Sigmoid colon (tissue), 7 donors: ENCODE measurements around the gene GAST. TPM values are rescaled to one million over a fixed set of nuclear protein-coding genes. Genes with fewer than 3 reads are reported as not detected.
A peak's percentile ranks its signal among the peaks of the same experiment; 100 is the strongest.

Experiments used
- DNase-seq: peaks from one replicate; pipeline ENCODE4 v3.0.0-alpha.2; 2019
- H3K27ac ChIP-seq, 4 donors: fragments of 200-600 bp; sonication (generic); one replicate each; pipeline ENCODE4 v1.5.1; 2016 to 2019; ENCODE audit warnings: mild to moderate bottlenecking in 1 of 4
- H3K27me3 ChIP-seq, 3 donors: fragments of 200-600 bp; sonication (generic); one replicate each; pipeline ENCODE4 v1.5.1; 2019; ENCODE audit warnings: mild to moderate bottlenecking in 1 of 3
- H3K36me3 ChIP-seq, 4 donors: fragments of 200-600 bp; sonication (generic); one replicate each; pipeline ENCODE4 v1.5.1; 2016 to 2019
- H3K4me1 ChIP-seq, 4 donors: fragments of 200-600 bp; sonication (generic); one replicate each; pipeline ENCODE4 v1.5.1; 2017 to 2019
- H3K4me3 ChIP-seq, 4 donors: fragments of 200-600 bp; sonication (generic); one replicate each; pipeline ENCODE4 v1.5.1; 2017 to 2019; ENCODE audit warnings: mild to moderate bottlenecking in 2 of 4, moderate library complexity in 1 of 4
- H3K9me3 ChIP-seq, 4 donors: fragments of 200-600 bp in 3 of 4; sonication (generic) in 3 of 4; one replicate each; pipeline versions ENCODE4 v1.5.1 to v1.6.1; 2013 to 2019
- EP300 ChIP-seq, 4 donors: sonication (generic); formaldehyde crosslinking; IDR thresholded peaks; one replicate each; pipeline ENCODE4 v1.6.1; 2017; ENCODE audit warnings: antibody characterized with exemption in 4 of 4
- POLR2A ChIP-seq, 2 donors: fragments of 450-650 bp; IDR thresholded peaks; one replicate each; pipeline ENCODE4 v1.6.1; 2016; ENCODE audit warnings: antibody characterized with exemption in 2 of 2, mild to moderate bottlenecking in 2 of 2, moderate library complexity in 2 of 2
- POLR2AphosphoS5 ChIP-seq, 4 donors: sonication (generic); formaldehyde crosslinking; IDR thresholded peaks; one replicate each; pipeline ENCODE4 v1.6.1; 2017; ENCODE audit warnings: antibody characterized with exemption in 4 of 4
- WGBS, 2 donors: extraction: QIAGEN DNeasy Blood & Tissue Kit; methylation state at CpG; one replicate each; pipeline ENCODE4 v1.1.7; 2013; 5-methylcytosine and 5-hydroxymethylcytosine counted together
- intact Hi-C: fragments of 100-400 bp; cut with DNase I; formaldehyde crosslinking; loops from one replicate; pipeline ENCODE4 v1.15.1; 2023
- polyA plus RNA-seq, 3 donors: library from polyadenylated mRNA; stranded (reverse); fragments of 200-250 nt; gene quantifications; one replicate each; pipeline ENCODE4 v1.2.3, GENCODE V29; 2013
- total RNA-seq, 4 donors: library from RNA; depleted of rRNA; stranded (reverse); fragments of >200 nt; gene quantifications; one replicate each; pipeline ENCODE4 v1.1.0, GENCODE V29; 2016
- TF ChIP-seq, protein P1 (sequence below), 4 experiments: fragments of 450-650 bp in 3 of 4; fragments of 200-600 bp in 1 of 4; IDR thresholded peaks; one replicate each; pipeline ENCODE4 v1.5.1; 2016 to 2019; ENCODE audit warnings: antibody characterized with exemption in 4 of 4, mild to moderate bottlenecking in 3 of 4, moderate library complexity in 2 of 4
- donor health status: healthy with polysubstance abuse.
- donor health status: Bipolar disorder and iron deficiency.
- donor health status: healthy.

Gene GAST
- total and polyA plus RNA-seq, 7 donors = not detected

DNA sequence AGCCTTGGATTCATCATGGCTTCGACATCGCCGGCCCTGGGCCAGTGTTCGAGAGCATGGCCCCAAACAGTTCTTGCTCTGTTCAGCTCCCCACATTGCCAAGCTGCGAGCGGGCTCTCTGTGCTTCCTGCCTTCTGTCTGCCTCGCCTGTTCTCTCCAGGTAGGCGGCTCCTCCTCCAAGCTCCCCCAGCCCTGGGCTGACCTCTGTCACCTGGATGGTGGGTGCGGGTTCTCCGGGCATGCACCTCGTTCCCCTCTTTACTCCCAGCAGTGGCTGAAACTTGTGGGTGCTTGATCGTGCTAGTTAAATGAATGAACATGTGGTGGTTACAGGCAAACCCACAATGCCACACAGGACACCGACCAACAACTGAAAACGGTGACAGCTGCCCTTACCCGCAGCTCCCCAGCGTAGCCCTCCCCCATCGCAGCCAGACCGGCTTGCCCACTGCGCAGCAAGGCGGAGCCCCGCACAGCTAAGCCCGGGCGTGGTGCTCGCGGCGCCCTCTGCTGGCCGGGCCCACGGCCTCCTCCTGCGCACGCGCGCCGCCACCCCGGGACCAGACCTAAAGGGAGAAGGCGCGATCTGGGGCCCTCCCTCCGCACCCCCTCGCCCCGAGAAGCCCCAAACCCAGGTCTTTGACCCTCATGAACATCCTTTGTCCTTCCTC, 46.4 kb upstream of the GAST start:
- intact Hi-C loops = loop anchor here (2.0 to 10.0 kb wide), 6 partner anchors 23 to 1361 kb away; partner anchors contain the start of genes EIF1, RARA and SMARCE1
- DNase-seq = peak; percentile 93
- no peaks in the 10 kb centered on the region for H3K36me3 ChIP-seq
- TF ChIP-seq POLR2A (IDR thresholded peaks at IDR 0.05) (peak; percentile 43 to 68), EP300 (IDR thresholded peaks at IDR 0.05) (no peak), POLR2AphosphoS5 (IDR thresholded peaks at IDR 0.05) (peak; percentile 50 to 83 (median 74))
- TF ChIP-seq, protein P1, sequence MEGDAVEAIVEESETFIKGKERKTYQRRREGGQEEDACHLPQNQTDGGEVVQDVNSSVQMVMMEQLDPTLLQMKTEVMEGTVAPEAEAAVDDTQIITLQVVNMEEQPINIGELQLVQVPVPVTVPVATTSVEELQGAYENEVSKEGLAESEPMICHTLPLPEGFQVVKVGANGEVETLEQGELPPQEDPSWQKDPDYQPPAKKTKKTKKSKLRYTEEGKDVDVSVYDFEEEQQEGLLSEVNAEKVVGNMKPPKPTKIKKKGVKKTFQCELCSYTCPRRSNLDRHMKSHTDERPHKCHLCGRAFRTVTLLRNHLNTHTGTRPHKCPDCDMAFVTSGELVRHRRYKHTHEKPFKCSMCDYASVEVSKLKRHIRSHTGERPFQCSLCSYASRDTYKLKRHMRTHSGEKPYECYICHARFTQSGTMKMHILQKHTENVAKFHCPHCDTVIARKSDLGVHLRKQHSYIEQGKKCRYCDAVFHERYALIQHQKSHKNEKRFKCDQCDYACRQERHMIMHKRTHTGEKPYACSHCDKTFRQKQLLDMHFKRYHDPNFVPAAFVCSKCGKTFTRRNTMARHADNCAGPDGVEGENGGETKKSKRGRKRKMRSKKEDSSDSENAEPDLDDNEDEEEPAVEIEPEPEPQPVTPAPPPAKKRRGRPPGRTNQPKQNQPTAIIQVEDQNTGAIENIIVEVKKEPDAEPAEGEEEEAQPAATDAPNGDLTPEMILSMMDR (IDR thresholded peaks at IDR 0.05) = peak; percentile 90 to 94 (median 92)
- no peaks in the 10 kb centered on the region for H3K27me3 ChIP-seq
- H3K27ac ChIP-seq = peak overlapping the region; percentile 86 to 92 (median 89)
- 1 to 2% methylated on average over 39 of the region's 39 CpGs for WGBS, 2 donors
- H3K4me3 ChIP-seq = peak overlapping the region; percentile 41 to 54 (median 46)
- H3K4me1 ChIP-seq = peaks cover 0 to 26% (median 17%) of the 10 kb centered on the region in 4 donors
- H3K9me3 ChIP-seq = no peaks in the 10 kb centered on the region

DNA sequence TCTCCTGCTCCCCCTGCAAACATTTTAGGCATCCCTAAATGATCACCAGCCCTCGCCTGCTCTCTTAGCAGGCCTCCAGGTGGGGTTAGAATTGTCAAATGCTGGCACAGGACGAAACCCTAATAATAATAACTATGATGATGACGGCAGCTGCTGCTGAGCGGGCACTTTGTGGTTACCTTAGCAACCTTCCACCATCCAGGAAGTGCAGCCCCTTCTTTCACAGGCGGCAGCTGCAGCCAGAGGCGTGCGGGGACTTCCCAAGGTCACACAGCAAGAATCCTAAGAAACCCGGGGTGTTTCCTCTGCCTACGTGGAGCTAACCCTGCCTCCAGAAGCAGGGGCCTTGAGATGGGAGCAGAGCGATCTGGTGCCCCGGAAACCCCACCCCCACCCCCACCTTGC, 45.9 kb upstream of the GAST start:
- intact Hi-C loops = loop anchor here (2.0 to 10.0 kb wide), 6 partner anchors 23 to 1361 kb away; partner anchors contain the start of genes EIF1, RARA and SMARCE1
- peaks cover 0 to 26% (median 17%) of the 10 kb centered on the region in 4 donors for H3K4me1 ChIP-seq
- H3K4me3 ChIP-seq = peak overlapping the region; percentile 41 to 54 (median 46)
- no peaks in the 10 kb centered on the region for H3K27me3 ChIP-seq
- peak overlapping the region; percentile 86 to 92 (median 89) for H3K27ac ChIP-seq
- no peaks in the 10 kb centered on the region for H3K9me3 ChIP-seq
- DNase-seq = peak; percentile 75
- 2 to 4% methylated on average over 11 of the region's 11 CpGs for WGBS, 2 donors
- no peak for TF ChIP-seq POLR2A (IDR thresholded peaks at IDR 0.05)
- TF ChIP-seq EP300 (IDR thresholded peaks at IDR 0.05) = no peak
- TF ChIP-seq, protein P1 (IDR thresholded peaks at IDR 0.05) = peak in 1 of 4 experiments; percentile 44
- no peak for TF ChIP-seq POLR2AphosphoS5 (IDR thresholded peaks at IDR 0.05)
- no peaks in the 10 kb centered on the region for H3K36me3 ChIP-seq

DNA sequence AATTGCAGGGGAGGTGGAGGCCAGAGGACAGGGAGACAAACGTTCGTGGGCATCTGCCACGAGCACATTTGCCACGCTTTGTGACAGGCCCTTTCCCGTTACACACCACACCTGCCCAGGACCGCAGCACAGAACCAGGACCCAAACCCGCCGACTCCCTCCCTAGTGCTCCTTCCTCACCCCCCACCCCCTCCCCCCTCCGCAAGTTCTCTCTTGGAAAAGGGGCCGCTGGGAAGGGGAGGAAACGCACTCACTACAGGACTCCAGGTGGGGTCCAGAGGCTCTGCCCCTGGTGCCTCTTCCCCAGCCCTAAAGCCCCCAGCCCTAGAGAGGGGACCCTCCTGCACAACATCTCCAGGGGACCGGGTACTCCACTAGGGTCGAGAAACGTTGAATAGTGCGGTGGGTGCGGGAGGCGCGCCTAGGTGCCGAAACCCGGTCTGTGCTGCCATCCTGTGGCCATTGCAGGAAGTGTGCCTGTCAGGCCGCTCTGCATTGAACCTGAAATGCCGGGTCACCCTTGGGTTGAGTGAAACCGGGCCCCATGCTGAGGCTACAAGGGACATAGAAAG, 45.3 kb upstream of the GAST start:
- 0 to 1% methylated on average over 23 of the region's 23 CpGs for WGBS, 2 donors
- TF ChIP-seq POLR2A (IDR thresholded peaks at IDR 0.05) (no peak), POLR2AphosphoS5 (IDR thresholded peaks at IDR 0.05) (peak in 1 of 4 donors; percentile 33)
- TF ChIP-seq, protein P1 (IDR thresholded peaks at IDR 0.05) = peak; percentile 93 to 97 (median 95)
- Histone ChIP-seq H3K9me3 (no peaks in the 10 kb centered on the region), H3K27me3 (no peaks in the 10 kb centered on the region), H3K4me1 (peaks cover 0 to 26% (median 17%) of the 10 kb centered on the region in 4 donors), H3K27ac (peak overlapping the region; percentile 86 to 92 (median 89)), H3K36me3 (no peaks in the 10 kb centered on the region), H3K4me3 (peak overlapping the region; percentile 41 to 54 (median 46))
- intact Hi-C loops = loop anchor here (2.0 to 10.0 kb wide), 6 partner anchors 22 to 1362 kb away; partner anchors contain the start of genes EIF1, RARA and SMARCE1
- peak; percentile 92 for DNase-seq

DNA sequence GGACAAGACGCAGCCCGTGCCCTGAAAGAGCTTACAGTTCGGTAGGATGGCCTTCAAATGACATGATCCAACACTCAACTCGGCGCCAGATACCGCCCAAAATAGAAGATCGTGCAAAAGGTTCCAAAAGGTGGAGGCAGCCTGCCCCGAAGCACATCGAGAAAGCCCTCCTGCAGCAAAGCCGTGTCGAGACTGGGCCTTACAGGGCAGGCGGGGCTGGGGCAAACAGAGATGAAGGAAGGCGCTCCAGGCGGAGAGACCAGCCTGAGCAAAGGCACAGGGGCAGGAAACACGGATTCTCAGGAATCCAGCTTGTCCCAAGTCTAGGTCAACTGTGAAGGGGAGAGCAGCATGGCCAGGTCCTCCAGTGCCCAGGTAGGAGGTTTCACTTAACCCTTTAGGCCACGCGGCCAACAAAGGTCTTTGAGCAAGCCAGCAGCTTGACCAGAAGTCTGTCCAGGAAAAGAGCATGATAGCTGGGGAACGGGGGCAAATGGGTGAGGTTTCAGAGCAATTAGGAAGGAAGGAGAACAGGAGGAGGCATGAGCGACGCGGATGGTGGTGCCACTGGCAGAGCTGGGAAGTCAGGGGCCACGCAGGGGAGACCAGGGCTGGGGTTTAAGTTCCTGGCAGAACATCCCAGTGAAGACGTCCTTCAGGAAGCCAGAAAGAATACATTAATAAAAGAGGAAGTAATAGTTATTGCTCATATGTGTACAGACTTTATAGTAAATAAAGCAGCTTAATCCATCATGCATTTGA, 44.7 kb upstream of the GAST start:
- TF ChIP-seq EP300 (IDR thresholded peaks at IDR 0.05) (no peak), POLR2A (IDR thresholded peaks at IDR 0.05) (no peak), POLR2AphosphoS5 (IDR thresholded peaks at IDR 0.05) (no peak)
- TF ChIP-seq, protein P1 (IDR thresholded peaks at IDR 0.05) = no peak
- peak overlapping the region in 1 of 4 donors; percentile 54 for H3K4me3 ChIP-seq
- peak; percentile 60 for DNase-seq
- H3K9me3 ChIP-seq = no peaks in the 10 kb centered on the region
- H3K27me3 ChIP-seq = no peaks in the 10 kb centered on the region
- H3K36me3 ChIP-seq = no peaks in the 10 kb centered on the region
- WGBS, 2 donors = 52% methylated on average over 23 of the region's 23 CpGs
- H3K27ac ChIP-seq = peak overlapping the region; percentile 86 to 92 (median 89)
- H3K4me1 ChIP-seq = peaks cover 0 to 26% (median 17%) of the 10 kb centered on the region in 4 donors
- intact Hi-C loops = loop anchor here (2.0 to 10.0 kb wide), 6 partner anchors 21 to 1363 kb away; partner anchors contain the start of genes EIF1, RARA and SMARCE1
